WTC11 (cell line): ENCODE results near the gene PREX1. TPM values are rescaled to one million over a fixed set of nuclear protein-coding genes. Genes with fewer than 3 reads are reported as not detected.

ENCODE experiments used
- ATAC-seq: fragments of 200-7000 bp; cut with Tn5 transposase; 2 replicates; pipeline ENCODE4 v1.10.0; 2021; ENCODE audit warnings: mild to moderate bottlenecking, moderate library complexity
- CTCF ChIA-PET: fragments of 300-600 bp; sonication (Branson Sonifier 250); formaldehyde crosslinking; loops from one replicate; lab custom pipeline; 2021; ENCODE audit warnings: antibody characterized with exemption; lab: Charles Lee
- POLR2A ChIA-PET: fragments of 350-600 bp; sonication (Branson Sonifier 250); formaldehyde crosslinking; loops from one replicate; lab custom pipeline; 2021; ENCODE audit warnings: antibody characterized with exemption; lab: Charles Lee
- DNase-seq: peaks from one replicate; pipeline ENCODE4 v3.0.0; 2021; ENCODE audit warnings: low spot score
- H3K27ac Mint-ChIP-seq: 2 replicates; pipeline ENCODE4 v1.8.0; 2021; ENCODE audit warnings: mixed read lengths
- H3K27me3 Mint-ChIP-seq: 2 replicates; pipeline ENCODE4 v1.8.0; 2021; ENCODE audit warnings: low read depth, mild to moderate bottlenecking, moderate library complexity, mixed read lengths
- H3K36me3 Mint-ChIP-seq: 2 replicates; pipeline ENCODE4 v1.8.0; 2021; ENCODE audit warnings: mixed read lengths
- H3K4me1 Mint-ChIP-seq: 2 replicates; pipeline ENCODE4 v1.8.0; 2022; ENCODE audit warnings: mixed read lengths
- H3K4me3 Mint-ChIP-seq: 2 replicates; pipeline ENCODE4 v1.8.0; 2021; ENCODE audit warnings: mild to moderate bottlenecking, moderate library complexity, mixed read lengths
- H3K9me3 Mint-ChIP-seq: 2 replicates; pipeline ENCODE4 v1.8.0; 2021; ENCODE audit warnings: mixed read lengths
- FOXP1 ChIP-seq: sonication (generic); formaldehyde crosslinking; IDR thresholded peaks from 2 replicates; pipeline ENCODE4 v1.8.0; 2022; ENCODE audit warnings: missing genetic modification reagents, mild to moderate bottlenecking, moderate library complexity, borderline replicate concordance
- GABPB1 ChIP-seq: sonication (generic); formaldehyde crosslinking; IDR thresholded peaks from 2 replicates; pipeline ENCODE4 v1.8.1; 2023; ENCODE audit warnings: mild to moderate bottlenecking, missing genetic modification reagents
- GRHL2 ChIP-seq: fragments of 250-450 bp; sonication (Bioruptor Pico); IDR thresholded peaks from 2 replicates; pipeline ENCODE4 v1.8.0; 2022; ENCODE audit warnings: mild to moderate bottlenecking, moderate library complexity; ENCODE audit not compliant: insufficient replicate concordance, severe bottlenecking
- GTF2I ChIP-seq: fragments of 250-450 bp; sonication (Bioruptor Pico); conservative IDR thresholded peaks from 2 replicates; pipeline ENCODE4 v1.4.0; 2021; ENCODE audit warnings: mild to moderate bottlenecking
- JAZF1 ChIP-seq: fragments of 250-450 bp; sonication (Bioruptor Pico); IDR thresholded peaks from 2 replicates; pipeline ENCODE4 v1.9.0; 2021; ENCODE audit warnings: moderate library complexity, mild to moderate bottlenecking, inconsistent platforms
- KAT7 ChIP-seq: sonication (generic); formaldehyde crosslinking; IDR thresholded peaks from 2 replicates; pipeline ENCODE4 v1.8.1; 2023; ENCODE audit warnings: missing genetic modification reagents, mild to moderate bottlenecking, borderline replicate concordance
- NFYB ChIP-seq: sonication (generic); formaldehyde crosslinking; conservative IDR thresholded peaks from 2 replicates; pipeline ENCODE4 v1.8.0; 2022; ENCODE audit warnings: low read depth, missing genetic modification reagents
- NR2C2 ChIP-seq: sonication (generic); formaldehyde crosslinking; IDR thresholded peaks from 2 replicates; pipeline ENCODE4 v1.8.0; 2022; ENCODE audit warnings: mild to moderate bottlenecking, missing genetic modification reagents
- OVOL2 ChIP-seq: fragments of 250-450 bp; sonication (Bioruptor Pico); IDR thresholded peaks from 2 replicates; pipeline ENCODE4 v1.9.0; 2021; ENCODE audit warnings: mild to moderate bottlenecking, borderline replicate concordance
- RELA ChIP-seq: sonication (generic); formaldehyde crosslinking; IDR thresholded peaks from 2 replicates; pipeline ENCODE4 v1.8.1; 2022; ENCODE audit warnings: missing genetic modification reagents, mild to moderate bottlenecking, borderline replicate concordance
- TCF7 ChIP-seq: sonication (generic); formaldehyde crosslinking; IDR thresholded peaks from 2 replicates; pipeline ENCODE4 v1.8.0; 2022; ENCODE audit warnings: mild to moderate bottlenecking, low read depth, missing genetic modification reagents, moderate library complexity
- ZNF121 ChIP-seq: sonication (generic); formaldehyde crosslinking; IDR thresholded peaks from 2 replicates; pipeline ENCODE4 v1.8.0; 2023; ENCODE audit warnings: missing genetic modification reagents
- ZNF138 ChIP-seq: sonication (generic); formaldehyde crosslinking; conservative IDR thresholded peaks from 2 replicates; pipeline ENCODE4 v1.8.1; 2022; ENCODE audit warnings: mild to moderate bottlenecking, moderate library complexity, missing genetic modification reagents
- ZNF416 ChIP-seq: fragments of 250-450 bp; sonication (Bioruptor Pico); IDR thresholded peaks from 2 replicates; pipeline ENCODE4 v1.9.0; 2021; ENCODE audit warnings: mild to moderate bottlenecking, inconsistent platforms
- ZNF423 ChIP-seq: fragments of 250-450 bp; sonication (Bioruptor Pico); IDR thresholded peaks from 2 replicates; pipeline ENCODE4 v2.1.2; 2022; ENCODE audit warnings: mild to moderate bottlenecking, moderate library complexity
- total RNA-seq: library from RNA; stranded (reverse); gene quantifications from 3 replicates; pipeline ENCODE4 v1.2.3, GENCODE V29; 2021
- TF ChIP-seq, protein P1 (sequence below): sonication (generic); formaldehyde crosslinking; IDR thresholded peaks from 2 replicates; pipeline ENCODE4 v1.8.0; 2023; ENCODE audit warnings: missing genetic modification reagents
- TF ChIP-seq, protein P2 (sequence below): fragments of 250-450 bp; sonication (Bioruptor Pico); IDR thresholded peaks from 2 replicates; pipeline ENCODE4 v1.8.0; 2021; ENCODE audit warnings: mild to moderate bottlenecking
- TF ChIP-seq, protein P3 (sequence below): fragments of 250-450 bp; sonication (Bioruptor Pico); conservative IDR thresholded peaks from 2 replicates; pipeline ENCODE4 v1.9.0; 2021; ENCODE audit warnings: mild to moderate bottlenecking
- TF ChIP-seq, protein P4 (sequence below): sonication (generic); formaldehyde crosslinking; IDR thresholded peaks from 2 replicates; pipeline ENCODE4 v1.8.1; 2023; ENCODE audit warnings: mild to moderate bottlenecking, missing genetic modification reagents
- TF ChIP-seq, protein P5 (sequence below): sonication (generic); formaldehyde crosslinking; IDR thresholded peaks from 2 replicates; pipeline ENCODE4 v1.8.0; 2022; ENCODE audit warnings: mild to moderate bottlenecking, missing genetic modification reagents
- TF ChIP-seq, protein P6 (sequence below): sonication (generic); formaldehyde crosslinking; IDR thresholded peaks from 2 replicates; pipeline ENCODE4 v1.8.1; 2023; ENCODE audit warnings: mild to moderate bottlenecking, moderate library complexity, missing genetic modification reagents
- TF ChIP-seq, protein P7 (sequence below): sonication (generic); formaldehyde crosslinking; IDR thresholded peaks from 2 replicates; pipeline ENCODE4 v1.8.0; 2022; ENCODE audit warnings: missing genetic modification reagents

Gene PREX1
- total RNA-seq, 1 experiment from 2014 or later = 17.3 TPM

DNA sequence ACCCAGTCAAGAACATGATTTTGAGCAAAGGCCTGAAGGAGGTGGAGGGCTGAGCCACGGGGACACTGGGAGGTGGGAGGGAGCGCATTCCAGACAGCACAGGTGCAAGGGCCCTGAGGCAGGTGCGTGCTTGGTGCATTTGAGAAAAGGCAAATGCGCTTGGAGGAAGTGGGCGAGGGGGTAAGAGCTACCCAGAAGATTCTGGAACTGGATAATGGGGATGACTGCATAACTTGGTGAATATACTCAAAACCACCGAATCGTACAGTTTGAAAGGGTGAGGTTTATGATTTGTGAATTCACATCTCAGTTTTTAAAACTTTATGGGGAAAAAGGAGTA, 9.8 kb downstream of the PREX1 start:
- DNase-seq (no peak), ATAC-seq (no peak)
- H3K27me3 Mint-ChIP-seq = no peaks in the 10 kb centered on the region
- no peaks in the 10 kb centered on the region for H3K9me3 Mint-ChIP-seq
- H3K4me3 Mint-ChIP-seq = no peak overlapping the region
- no peaks in the 10 kb centered on the region for H3K36me3 Mint-ChIP-seq
- POLR2A ChIA-PET = no interaction called here
- CTCF ChIA-PET = interaction anchor here (0.6 to 1.5 kb wide), 2 partner anchors 88 to 160 kb away, joined by 3 to 8 read pairs; no protein-coding TSS in a partner anchor
- TF ChIP-seq, protein P1, sequence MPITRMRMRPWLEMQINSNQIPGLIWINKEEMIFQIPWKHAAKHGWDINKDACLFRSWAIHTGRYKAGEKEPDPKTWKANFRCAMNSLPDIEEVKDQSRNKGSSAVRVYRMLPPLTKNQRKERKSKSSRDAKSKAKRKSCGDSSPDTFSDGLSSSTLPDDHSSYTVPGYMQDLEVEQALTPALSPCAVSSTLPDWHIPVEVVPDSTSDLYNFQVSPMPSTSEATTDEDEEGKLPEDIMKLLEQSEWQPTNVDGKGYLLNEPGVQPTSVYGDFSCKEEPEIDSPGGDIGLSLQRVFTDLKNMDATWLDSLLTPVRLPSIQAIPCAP (CRISPR knock-in tag) = no peak
- TF ChIP-seq, protein P2, sequence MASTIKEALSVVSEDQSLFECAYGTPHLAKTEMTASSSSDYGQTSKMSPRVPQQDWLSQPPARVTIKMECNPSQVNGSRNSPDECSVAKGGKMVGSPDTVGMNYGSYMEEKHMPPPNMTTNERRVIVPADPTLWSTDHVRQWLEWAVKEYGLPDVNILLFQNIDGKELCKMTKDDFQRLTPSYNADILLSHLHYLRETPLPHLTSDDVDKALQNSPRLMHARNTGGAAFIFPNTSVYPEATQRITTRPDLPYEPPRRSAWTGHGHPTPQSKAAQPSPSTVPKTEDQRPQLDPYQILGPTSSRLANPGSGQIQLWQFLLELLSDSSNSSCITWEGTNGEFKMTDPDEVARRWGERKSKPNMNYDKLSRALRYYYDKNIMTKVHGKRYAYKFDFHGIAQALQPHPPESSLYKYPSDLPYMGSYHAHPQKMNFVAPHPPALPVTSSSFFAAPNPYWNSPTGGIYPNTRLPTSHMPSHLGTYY (CRISPR knock-in tag) = no peak
- TF ChIP-seq GTF2I (CRISPR knock-in tag) = peak; percentile 31; the same call in 1 of the 2 replicates
- peaks cover 28% of the 10 kb centered on the region for H3K4me1 Mint-ChIP-seq
- H3K27ac Mint-ChIP-seq = no peak overlapping the region

DNA sequence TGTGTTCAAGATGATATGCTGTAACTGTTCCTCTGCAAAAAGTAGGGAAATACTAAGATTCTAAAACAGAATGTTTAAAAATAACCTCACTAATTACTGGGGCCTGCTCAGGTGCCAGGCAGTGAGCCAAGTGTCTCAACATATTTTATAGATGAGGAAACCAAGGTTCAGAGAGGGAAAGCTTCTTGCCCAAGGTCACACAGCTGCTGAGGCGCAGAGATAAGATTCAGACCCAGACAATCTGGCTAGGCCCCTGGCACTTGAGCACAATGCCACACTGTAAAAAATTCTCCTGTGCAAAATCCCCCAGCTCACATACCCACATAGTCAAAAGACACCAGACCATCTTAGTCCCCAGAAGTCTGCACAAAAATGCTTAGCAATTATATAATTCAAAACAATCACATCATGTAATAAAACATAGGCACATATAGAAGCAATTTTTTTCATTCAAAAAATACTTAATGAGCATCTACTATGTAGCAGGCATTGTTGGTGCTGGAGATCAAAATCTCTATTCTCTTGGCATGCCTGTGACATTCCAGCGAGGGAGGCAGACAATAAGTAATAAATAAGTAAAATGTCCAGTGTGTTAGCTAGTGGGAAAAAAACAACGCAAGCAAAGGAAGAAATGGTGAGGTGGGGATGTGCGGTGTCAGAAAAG, 10.3 kb downstream of the PREX1 start:
- H3K27ac Mint-ChIP-seq = peak overlapping the region; percentile 32

More for the DNA sequence above, 10.3 kb downstream of the PREX1 start:
- H3K27me3 Mint-ChIP-seq = no peaks in the 10 kb centered on the region
- H3K9me3 Mint-ChIP-seq = no peaks in the 10 kb centered on the region
- H3K4me3 Mint-ChIP-seq = no peak overlapping the region
- TF ChIP-seq OVOL2 (CRISPR knock-in tag) (no peak), KAT7 (CRISPR knock-in tag) (no peak), FOXP1 (CRISPR knock-in tag) (no peak), TCF7 (CRISPR knock-in tag) (no peak), NFYB (CRISPR knock-in tag) (no peak), ZNF423 (no peak), ZNF416 (CRISPR knock-in tag) (no peak), ZNF121 (CRISPR knock-in tag) (no peak), ZNF138 (CRISPR knock-in tag) (no peak), GRHL2 (no peak), RELA (no peak), GABPB1 (CRISPR knock-in tag) (no peak), JAZF1 (CRISPR knock-in tag) (no peak), NR2C2 (CRISPR knock-in tag) (no peak)
- TF ChIP-seq, protein P3, sequence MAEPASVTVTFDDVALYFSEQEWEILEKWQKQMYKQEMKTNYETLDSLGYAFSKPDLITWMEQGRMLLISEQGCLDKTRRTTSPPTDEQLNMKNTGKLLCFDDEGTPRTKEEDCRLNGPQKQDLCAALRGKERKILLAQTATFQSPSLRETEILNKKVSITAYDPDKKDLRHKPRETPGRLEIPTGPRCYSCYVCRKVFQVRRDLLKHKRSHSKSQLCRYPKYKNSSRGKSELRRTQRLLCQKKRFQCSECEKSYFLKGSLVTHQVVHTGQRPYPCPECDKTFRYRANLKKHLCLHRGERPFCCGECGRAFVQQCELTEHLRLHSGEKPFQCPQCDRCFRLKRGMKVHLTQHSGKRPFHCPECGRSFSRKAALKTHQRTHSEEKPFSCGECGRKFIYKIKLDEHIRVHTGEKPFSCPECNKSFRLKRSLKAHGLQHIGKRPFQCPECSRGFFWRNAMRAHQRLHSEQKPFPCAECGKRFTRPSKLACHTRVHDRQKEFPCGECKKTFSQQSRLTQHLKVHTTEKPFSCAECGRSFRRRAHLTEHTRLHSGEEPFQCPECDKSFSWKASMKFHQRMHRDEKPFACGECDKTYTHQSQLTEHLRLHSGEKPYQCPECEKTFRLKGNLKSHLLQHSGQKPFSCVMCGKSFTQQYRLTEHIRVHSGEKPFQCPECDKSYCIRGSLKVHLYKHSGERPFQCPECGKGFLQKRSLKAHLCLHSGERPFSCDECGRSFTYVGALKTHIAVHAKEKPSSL (CRISPR knock-in tag) = no peak
- TF ChIP-seq, protein P4, sequence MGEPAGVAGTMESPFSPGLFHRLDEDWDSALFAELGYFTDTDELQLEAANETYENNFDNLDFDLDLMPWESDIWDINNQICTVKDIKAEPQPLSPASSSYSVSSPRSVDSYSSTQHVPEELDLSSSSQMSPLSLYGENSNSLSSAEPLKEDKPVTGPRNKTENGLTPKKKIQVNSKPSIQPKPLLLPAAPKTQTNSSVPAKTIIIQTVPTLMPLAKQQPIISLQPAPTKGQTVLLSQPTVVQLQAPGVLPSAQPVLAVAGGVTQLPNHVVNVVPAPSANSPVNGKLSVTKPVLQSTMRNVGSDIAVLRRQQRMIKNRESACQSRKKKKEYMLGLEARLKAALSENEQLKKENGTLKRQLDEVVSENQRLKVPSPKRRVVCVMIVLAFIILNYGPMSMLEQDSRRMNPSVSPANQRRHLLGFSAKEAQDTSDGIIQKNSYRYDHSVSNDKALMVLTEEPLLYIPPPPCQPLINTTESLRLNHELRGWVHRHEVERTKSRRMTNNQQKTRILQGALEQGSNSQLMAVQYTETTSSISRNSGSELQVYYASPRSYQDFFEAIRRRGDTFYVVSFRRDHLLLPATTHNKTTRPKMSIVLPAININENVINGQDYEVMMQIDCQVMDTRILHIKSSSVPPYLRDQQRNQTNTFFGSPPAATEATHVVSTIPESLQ (CRISPR knock-in tag) = no peak
- TF ChIP-seq, protein P5, sequence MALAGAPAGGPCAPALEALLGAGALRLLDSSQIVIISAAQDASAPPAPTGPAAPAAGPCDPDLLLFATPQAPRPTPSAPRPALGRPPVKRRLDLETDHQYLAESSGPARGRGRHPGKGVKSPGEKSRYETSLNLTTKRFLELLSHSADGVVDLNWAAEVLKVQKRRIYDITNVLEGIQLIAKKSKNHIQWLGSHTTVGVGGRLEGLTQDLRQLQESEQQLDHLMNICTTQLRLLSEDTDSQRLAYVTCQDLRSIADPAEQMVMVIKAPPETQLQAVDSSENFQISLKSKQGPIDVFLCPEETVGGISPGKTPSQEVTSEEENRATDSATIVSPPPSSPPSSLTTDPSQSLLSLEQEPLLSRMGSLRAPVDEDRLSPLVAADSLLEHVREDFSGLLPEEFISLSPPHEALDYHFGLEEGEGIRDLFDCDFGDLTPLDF = no peak
- TF ChIP-seq, protein P6, sequence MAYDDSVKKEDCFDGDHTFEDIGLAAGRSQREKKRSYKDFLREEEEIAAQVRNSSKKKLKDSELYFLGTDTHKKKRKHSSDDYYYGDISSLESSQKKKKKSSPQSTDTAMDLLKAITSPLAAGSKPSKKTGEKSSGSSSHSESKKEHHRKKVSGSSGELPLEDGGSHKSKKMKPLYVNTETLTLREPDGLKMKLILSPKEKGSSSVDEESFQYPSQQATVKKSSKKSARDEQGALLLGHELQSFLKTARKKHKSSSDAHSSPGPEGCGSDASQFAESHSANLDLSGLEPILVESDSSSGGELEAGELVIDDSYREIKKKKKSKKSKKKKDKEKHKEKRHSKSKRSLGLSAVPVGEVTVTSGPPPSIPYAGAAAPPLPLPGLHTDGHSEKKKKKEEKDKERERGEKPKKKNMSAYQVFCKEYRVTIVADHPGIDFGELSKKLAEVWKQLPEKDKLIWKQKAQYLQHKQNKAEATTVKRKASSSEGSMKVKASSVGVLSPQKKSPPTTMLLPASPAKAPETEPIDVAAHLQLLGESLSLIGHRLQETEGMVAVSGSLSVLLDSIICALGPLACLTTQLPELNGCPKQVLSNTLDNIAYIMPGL = no peak
- TF ChIP-seq, protein P7, sequence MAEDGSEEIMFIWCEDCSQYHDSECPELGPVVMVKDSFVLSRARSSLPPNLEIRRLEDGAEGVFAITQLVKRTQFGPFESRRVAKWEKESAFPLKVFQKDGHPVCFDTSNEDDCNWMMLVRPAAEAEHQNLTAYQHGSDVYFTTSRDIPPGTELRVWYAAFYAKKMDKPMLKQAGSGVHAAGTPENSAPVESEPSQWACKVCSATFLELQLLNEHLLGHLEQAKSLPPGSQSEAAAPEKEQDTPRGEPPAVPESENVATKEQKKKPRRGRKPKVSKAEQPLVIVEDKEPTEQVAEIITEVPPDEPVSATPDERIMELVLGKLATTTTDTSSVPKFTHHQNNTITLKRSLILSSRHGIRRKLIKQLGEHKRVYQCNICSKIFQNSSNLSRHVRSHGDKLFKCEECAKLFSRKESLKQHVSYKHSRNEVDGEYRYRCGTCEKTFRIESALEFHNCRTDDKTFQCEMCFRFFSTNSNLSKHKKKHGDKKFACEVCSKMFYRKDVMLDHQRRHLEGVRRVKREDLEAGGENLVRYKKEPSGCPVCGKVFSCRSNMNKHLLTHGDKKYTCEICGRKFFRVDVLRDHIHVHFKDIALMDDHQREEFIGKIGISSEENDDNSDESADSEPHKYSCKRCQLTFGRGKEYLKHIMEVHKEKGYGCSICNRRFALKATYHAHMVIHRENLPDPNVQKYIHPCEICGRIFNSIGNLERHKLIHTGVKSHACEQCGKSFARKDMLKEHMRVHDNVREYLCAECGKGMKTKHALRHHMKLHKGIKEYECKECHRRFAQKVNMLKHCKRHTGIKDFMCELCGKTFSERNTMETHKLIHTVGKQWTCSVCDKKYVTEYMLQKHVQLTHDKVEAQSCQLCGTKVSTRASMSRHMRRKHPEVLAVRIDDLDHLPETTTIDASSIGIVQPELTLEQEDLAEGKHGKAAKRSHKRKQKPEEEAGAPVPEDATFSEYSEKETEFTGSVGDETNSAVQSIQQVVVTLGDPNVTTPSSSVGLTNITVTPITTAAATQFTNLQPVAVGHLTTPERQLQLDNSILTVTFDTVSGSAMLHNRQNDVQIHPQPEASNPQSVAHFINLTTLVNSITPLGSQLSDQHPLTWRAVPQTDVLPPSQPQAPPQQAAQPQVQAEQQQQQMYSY (CRISPR knock-in tag) = no peak
- TF ChIP-seq, all 79 proteins: peak for 0
- ChIA-PET CTCF (interaction anchor here (1.5 kb wide), 1 partner anchor 160 kb away, joined by 8 read pairs; no protein-coding TSS in a partner anchor), POLR2A (no interaction called here)
- no peak for DNase-seq
- no peak for ATAC-seq
- H3K36me3 Mint-ChIP-seq = no peaks in the 10 kb centered on the region
- H3K4me1 Mint-ChIP-seq = peaks cover 28% of the 10 kb centered on the region
